IPS-18a (cell line): Measurements from ENCODE around the gene ADRA2B.

Experiments used
- H3K27ac ChIP-seq: one replicate; pipeline ENCODE4 v1.5.1; 2013; ENCODE audit warnings: low read length
- H3K27me3 ChIP-seq: one replicate; pipeline ENCODE4 v1.6.1; 2013; ENCODE audit warnings: mild to moderate bottlenecking, low read length; ENCODE audit not compliant: control insufficient read depth, insufficient read depth
- H3K36me3 ChIP-seq: one replicate; pipeline ENCODE4 v1.6.1; 2013; ENCODE audit warnings: low read depth, low read length; ENCODE audit not compliant: control insufficient read depth
- H3K4me1 ChIP-seq: one replicate; pipeline ENCODE4 v1.6.1; 2013; ENCODE audit warnings: low read depth, low read length; ENCODE audit not compliant: control insufficient read depth
- H3K4me3 ChIP-seq: one replicate; pipeline ENCODE4 v1.5.1; 2013; ENCODE audit warnings: low read length
- H3K9ac ChIP-seq: one replicate; pipeline ENCODE4 v1.6.1; 2013; ENCODE audit warnings: mild to moderate bottlenecking, low read length, moderate library complexity
- H3K9me3 ChIP-seq: one replicate; pipeline ENCODE4 v1.6.1; 2013; ENCODE audit warnings: low read depth, low read length; ENCODE audit not compliant: control insufficient read depth

ADRA2B gene

DNA sequence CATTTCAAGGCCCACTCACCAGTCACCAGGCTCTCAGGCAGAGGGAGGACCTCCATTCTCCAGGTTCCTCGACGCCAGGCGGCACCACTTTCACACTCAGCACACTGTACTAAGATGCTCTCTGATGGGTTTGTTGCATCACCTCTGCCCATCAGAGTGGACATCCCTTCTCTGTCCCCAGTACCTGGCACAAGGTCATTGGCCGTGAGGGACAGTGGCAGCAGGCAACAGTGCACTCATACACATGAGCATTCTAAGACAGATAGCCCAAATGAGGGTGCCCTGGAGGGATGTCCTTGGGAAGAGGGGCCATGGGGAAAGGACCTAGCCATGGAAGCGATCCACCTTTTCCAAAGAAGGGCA lies 3.0 kb upstream of the ADRA2B start:
- Histone ChIP-seq H3K27me3 (peaks cover 26% of the 10 kb centered on the region), H3K9me3 (no peaks in the 10 kb centered on the region), H3K4me1 (peaks cover 9% of the 10 kb centered on the region), H3K9ac (no peak overlapping the region), H3K36me3 (no peaks in the 10 kb centered on the region), H3K4me3 (no peak overlapping the region), H3K27ac (no peak overlapping the region)

DNA sequence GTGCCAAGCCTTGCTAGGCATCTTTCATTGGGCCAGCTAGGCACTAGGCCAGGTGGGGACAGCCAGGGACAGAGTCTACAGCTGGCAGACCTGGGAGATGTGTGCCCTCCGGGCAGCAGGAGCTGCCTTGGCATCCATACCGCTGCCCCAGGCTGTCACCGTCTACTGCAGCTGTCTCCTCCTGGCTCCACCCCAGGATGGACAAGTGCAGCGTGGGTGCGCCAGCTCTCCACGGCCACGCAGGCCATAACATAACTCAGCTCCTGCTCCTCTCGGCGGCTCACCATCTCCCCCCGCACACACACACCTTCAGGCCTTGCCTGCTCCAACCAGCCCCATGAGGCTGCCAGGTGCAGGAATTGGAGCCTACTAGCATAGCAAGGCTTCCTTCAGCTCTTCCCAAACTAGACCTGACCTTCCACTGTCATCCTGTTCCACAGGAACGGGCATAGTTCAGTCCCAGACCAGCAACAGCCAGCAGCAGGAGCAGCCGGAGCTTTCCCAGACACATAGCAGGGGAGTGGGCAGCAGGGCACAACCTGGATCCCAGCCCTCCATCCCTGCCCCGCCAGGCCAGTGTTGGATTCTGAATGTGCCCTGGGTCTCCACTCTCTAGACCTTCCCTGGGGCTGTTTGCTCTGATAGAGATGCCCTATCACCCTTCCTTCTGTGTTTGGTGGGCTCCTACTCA lies 2.5 kb upstream of the ADRA2B start:
- H3K27me3 ChIP-seq, result peaks cover 26% of the 10 kb centered on the region
- no peak overlapping the region for H3K9ac ChIP-seq
- no peaks in the 10 kb centered on the region for H3K36me3 ChIP-seq
- no peak overlapping the region for H3K27ac ChIP-seq
- no peak overlapping the region for H3K4me3 ChIP-seq
- peaks cover 9% of the 10 kb centered on the region for H3K4me1 ChIP-seq
- H3K9me3 ChIP-seq, result no peaks in the 10 kb centered on the region

DNA sequence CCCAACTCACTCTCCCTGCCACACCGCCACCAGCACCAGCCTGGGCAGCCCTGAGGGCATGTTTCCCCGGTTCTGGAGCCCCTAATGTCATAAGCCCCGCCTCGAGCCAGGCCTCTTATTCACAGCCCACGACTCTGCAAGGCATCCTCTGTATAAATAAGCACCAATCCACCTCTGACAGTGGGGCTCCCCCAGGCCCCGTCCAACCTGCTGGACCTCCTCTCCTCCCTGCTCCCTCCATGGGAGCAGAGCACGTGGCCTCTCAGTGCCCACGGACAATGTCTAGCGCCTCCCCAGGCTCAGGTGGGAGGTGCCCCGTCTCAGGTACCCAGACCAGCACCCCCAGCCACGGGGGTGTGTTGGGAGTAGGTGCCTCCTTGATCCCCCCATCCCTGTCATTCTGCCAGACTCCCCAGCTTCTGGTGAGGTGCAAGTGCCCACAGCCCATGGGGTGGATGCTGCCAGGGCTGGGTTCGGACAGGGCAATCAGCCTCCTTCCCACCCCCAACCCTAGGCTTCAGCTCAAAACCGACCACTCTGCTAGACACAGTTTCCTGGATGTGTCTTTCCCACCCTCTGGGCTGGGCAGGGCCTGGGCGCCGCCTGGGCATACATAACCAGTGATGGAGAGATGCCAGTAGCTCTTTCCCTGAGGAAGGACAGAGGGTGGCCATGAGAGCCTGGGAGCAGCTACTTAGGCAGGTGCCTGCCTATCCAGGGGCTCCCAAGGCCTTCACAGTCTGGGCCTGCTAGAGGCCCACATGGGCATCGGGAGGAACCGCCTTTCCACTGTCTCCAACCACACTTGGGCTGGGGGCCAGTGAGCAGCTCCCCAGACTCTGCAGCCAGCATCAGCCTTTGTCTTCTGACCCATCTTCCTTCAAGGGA lies 1.6 kb upstream of the ADRA2B start:
- H3K36me3 ChIP-seq, result no peaks in the 10 kb centered on the region
- H3K27ac ChIP-seq, result no peak overlapping the region
- H3K9me3 ChIP-seq, result no peaks in the 10 kb centered on the region
- peaks cover 26% of the 10 kb centered on the region for H3K27me3 ChIP-seq
- H3K4me1 ChIP-seq, result peaks cover 9% of the 10 kb centered on the region
- H3K9ac ChIP-seq, result no peak overlapping the region
- peak overlapping the region; percentile 44 for H3K4me3 ChIP-seq

DNA sequence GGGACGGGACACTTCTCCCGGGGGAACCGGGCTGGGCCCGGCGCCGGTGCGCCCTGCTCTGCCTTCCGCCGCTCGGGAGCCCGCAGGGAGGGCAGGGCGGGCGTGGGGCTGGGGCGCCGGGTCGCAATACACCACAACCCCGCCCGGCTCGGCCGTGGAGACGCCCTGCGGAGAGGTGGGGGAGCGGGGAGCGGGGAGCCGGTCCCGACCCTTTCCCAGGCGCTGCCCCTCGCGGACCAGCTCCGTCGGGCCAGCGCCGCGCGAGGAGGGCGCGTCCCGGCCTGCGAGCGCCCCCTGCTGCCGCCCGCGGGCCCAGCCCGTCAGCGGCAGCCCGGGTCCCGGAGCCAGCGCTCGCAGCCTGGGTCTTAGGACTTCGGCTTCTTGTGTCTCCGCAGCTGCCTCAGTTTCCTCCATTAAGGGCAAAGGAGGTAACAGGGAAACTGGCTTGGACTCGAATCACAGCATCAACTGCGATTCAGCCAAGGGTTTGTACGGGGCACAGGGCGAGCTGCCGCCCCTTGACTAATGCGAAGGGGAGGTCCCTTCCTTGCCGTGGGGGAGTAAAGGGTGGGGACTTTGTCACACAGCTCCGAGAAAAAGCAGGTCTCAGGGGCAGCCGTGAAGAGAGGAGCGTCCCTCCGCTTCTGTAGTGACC lies 635 bp upstream of the ADRA2B start:
- H3K9me3 ChIP-seq, result no peaks in the 10 kb centered on the region
- peak overlapping the region; percentile 53 for H3K4me3 ChIP-seq
- no peaks in the 10 kb centered on the region for H3K36me3 ChIP-seq
- peaks cover 9% of the 10 kb centered on the region for H3K4me1 ChIP-seq
- no peak overlapping the region for H3K27ac ChIP-seq
- no peak overlapping the region for H3K9ac ChIP-seq
- peaks cover 26% of the 10 kb centered on the region for H3K27me3 ChIP-seq

DNA sequence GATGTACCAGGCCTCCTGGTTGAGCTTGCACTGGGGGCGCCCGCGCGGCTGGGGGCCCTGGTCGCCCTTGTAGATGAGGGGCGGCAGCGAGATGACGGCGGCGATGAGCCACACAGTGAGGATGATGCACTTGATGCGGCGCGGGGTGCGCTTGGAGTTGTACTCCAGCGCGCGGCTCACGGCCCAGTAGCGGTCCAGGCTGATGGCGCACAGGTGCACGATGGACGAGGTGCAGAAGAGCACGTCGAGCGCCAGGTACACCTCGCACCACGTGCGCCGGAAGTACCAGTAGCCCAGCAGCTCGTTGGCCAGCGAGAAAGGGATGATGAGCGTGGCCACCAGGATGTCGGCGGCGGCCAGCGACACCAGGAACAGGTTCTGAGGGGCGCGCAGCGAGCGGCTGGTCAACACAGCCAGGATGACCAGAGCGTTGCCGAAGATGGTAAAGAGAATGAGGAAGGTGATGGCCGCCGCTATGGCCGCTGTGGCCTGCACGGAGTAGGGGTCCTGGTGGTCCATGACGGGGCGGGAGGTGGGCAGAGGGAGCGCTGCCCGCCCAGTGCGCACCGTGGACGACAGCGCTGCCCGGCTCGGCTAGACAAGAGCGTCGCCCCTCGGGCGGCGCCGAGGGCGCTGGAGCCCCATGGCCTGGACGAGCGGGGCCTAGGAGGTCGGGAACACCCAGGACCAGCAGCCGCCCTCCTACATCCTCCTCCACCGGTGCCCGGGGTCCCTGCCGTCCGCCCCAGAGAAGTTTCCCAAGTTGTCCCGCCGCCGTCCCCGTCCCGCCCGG lies 544 bp downstream of the ADRA2B start:
- peaks cover 26% of the 10 kb centered on the region for H3K27me3 ChIP-seq
- no peak overlapping the region for H3K9ac ChIP-seq
- H3K4me1 ChIP-seq, result peaks cover 9% of the 10 kb centered on the region
- H3K9me3 ChIP-seq, result no peaks in the 10 kb centered on the region
- no peak overlapping the region for H3K27ac ChIP-seq
- no peaks in the 10 kb centered on the region for H3K36me3 ChIP-seq
- H3K4me3 ChIP-seq, result peak overlapping the region; percentile 53

DNA sequence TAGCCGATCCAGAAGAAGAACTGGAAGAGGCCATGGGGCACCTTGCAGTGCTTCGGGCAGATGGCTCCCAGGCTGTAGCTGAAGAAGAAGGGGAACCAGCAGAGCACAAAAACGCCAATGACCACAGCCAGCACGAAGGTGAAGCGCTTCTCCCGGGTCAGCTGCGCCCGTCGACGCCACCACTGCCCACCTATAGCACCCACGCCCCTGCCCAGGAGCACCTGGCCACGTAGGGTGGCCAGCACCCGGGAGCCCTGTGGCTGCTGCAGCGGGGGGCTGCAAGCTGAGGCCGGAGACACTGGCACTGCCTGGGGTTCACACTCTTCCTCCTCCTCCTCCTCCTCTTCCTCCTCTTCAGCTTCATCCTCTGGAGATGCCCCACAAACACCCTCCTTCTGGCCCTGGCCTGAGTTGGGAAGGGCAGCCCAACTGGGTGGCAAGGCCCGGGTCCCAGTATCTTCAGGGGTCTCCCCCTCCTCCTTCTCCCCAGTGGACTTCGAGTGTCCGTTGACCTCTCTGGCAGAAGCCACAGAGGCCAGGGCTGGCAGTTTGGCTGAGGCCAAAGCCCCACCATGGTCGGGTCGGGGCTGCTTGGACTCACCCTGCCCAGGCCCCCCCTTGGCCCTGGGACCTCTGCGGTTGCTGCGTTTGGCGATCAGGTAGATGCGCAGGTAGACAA lies 1.3 kb downstream of the ADRA2B start:
- Histone ChIP-seq H3K4me3 (no peak overlapping the region), H3K9ac (no peak overlapping the region), H3K27me3 (peaks cover 26% of the 10 kb centered on the region), H3K4me1 (peaks cover 5% of the 10 kb centered on the region), H3K9me3 (no peaks in the 10 kb centered on the region), H3K27ac (no peak overlapping the region), H3K36me3 (no peaks in the 10 kb centered on the region)

DNA sequence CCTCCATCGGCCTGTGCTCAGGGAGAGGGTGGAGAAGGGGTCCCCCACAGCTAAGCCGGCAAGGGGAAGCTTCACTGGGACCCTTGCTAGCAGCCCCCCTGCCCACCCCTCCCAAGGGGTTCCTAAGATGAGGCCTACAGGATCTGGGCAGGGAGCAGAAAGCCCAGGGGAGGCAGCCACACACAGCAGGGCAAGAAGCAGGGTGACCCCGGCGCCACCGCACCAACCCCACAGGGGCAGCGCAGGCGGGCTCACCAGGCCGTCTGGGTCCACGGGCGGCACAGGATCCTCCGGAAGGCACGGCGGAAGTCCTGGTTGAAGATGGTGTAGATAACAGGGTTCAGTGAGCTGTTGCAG lies 1.8 kb downstream of the ADRA2B start:
- H3K27me3 ChIP-seq, result peaks cover 26% of the 10 kb centered on the region
- H3K9ac ChIP-seq, result no peak overlapping the region
- no peaks in the 10 kb centered on the region for H3K9me3 ChIP-seq
- H3K4me1 ChIP-seq, result peaks cover 4% of the 10 kb centered on the region
- no peaks in the 10 kb centered on the region for H3K36me3 ChIP-seq
- H3K27ac ChIP-seq, result no peak overlapping the region
- H3K4me3 ChIP-seq, result no peak overlapping the region

DNA sequence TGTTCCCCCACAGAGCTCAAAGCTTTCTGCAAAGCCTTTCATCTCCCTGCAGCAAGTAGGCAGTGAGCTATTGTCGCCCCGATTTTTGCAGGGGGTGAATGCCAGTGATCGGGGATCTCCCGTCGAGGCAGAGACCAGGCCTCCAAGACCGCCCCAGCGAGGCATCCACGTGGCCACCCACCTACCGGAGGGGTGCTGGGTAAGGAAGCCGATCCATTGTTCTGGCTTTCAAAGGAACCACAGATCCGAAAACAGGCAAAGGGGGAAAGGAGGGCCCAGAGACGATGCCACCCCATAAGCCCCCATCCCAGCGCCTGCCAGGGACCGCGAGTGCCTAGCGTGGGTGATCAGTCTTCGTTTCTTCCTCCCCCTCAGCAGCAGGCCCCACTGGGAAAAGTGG lies 2.4 kb downstream of the ADRA2B start:
- peaks cover 5% of the 10 kb centered on the region for H3K4me1 ChIP-seq
- H3K4me3 ChIP-seq, result no peak overlapping the region
- no peak overlapping the region for H3K27ac ChIP-seq
- H3K9ac ChIP-seq, result no peak overlapping the region
- no peaks in the 10 kb centered on the region for H3K9me3 ChIP-seq
- H3K36me3 ChIP-seq, result no peaks in the 10 kb centered on the region
- peaks cover 26% of the 10 kb centered on the region for H3K27me3 ChIP-seq

DNA sequence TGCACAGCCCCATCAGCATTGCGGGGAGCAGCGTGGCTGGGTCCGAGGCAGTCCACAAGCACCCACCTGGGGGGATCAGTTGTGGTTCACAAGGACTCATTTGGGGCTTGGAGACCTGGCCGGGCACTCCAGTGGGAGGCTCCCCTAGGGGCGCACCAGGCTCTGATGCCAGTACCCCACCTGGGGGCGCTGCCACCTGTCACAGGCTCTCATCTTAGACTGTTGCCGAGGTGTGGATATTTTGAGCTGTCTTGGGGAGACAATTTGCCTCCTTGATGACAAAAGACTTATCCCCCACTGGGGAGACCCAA lies 3.0 kb downstream of the ADRA2B start:
- Histone ChIP-seq H3K4me1 (peaks cover 11% of the 10 kb centered on the region), H3K27ac (no peak overlapping the region), H3K36me3 (no peaks in the 10 kb centered on the region), H3K27me3 (peaks cover 26% of the 10 kb centered on the region), H3K9ac (no peak overlapping the region), H3K9me3 (no peaks in the 10 kb centered on the region), H3K4me3 (no peak overlapping the region)

DNA sequence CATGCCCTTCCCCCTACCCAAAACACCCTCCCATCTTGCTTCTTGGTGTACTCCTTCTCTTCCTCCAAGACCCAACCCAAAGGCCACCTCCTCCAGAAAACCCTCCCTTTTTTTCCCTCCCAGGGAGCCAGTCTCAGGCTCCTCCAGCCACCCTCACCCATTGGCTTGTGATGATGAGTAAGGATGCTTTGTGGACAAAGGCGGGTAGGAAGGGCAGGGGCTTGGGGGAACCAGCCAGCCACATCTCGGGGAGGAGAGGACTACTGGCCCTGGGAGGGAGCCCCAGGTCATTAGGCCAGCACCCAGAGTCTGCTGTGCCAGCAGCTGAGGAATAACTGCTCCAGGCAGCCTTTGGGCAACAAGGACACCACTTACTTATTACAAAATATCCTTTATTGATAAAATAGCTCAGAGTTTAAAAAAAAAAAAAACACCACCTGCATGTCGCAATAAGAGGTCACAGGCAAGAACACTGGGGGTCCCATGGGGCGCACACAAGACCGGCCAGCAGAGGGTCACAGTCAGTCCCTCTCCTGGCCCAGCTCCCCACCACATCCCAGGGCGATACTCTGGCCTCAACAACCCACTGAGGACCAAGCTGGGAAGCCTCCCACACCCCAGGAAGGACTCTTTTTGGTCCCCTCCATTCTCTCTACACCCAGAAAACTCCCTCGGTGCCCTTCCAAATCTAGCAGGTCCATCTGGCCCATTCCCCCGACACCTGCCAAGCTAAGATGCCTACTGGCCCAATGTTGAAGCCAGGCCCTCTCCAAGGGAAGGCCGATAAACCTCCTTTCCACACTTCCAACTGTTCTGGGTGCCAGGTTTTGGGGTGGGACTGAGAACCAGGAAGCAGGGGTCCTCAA lies 3.6 kb downstream of the ADRA2B start:
- no peaks in the 10 kb centered on the region for H3K36me3 ChIP-seq
- H3K9me3 ChIP-seq, result no peaks in the 10 kb centered on the region
- H3K27ac ChIP-seq, result no peak overlapping the region
- H3K9ac ChIP-seq, result no peak overlapping the region
- no peak overlapping the region for H3K4me3 ChIP-seq
- H3K27me3 ChIP-seq, result peaks cover 21% of the 10 kb centered on the region
- H3K4me1 ChIP-seq, result peaks cover 17% of the 10 kb centered on the region
